ENCODE data around the gene PRR35.

Gene PRR35

DNA sequence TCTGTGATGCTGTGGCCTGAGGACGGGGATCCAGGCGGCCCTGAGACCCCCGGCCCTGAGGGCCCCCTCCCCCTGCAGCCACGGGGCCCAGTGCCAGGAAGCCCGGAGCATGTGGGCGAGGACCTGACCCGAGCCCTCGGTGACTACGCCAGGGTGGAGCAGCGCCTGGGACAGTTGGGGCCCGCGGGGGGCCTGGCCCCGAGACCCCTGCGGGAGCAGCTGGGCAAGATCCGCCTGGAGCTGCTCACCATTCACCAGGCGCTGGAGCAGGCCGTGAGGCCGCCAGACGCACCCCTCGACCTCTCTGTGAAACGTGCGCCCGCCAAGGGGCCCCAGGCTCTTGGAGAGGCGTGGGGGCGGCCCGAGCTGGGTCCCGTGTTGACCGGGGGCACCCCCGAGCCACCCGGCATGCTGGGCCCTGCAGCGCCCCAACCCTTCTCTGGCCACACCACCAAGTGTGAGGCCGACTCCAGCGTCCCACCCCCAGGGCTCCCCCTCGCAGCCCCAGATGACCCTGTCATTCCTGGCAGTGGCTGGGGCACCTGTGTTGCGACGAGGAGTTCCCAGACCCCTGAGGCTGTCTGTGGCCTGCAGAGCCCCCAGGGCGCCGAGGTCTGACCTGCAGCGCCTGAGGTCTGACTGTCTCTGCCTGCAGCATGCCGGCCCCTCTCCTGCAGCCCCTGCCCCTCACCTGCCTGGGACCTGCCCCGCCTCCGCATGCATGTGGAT lies 4.7 kb downstream of the PRR35 start:
- no peak for DNase-seq
- TF ChIP-seq, protein P1, sequence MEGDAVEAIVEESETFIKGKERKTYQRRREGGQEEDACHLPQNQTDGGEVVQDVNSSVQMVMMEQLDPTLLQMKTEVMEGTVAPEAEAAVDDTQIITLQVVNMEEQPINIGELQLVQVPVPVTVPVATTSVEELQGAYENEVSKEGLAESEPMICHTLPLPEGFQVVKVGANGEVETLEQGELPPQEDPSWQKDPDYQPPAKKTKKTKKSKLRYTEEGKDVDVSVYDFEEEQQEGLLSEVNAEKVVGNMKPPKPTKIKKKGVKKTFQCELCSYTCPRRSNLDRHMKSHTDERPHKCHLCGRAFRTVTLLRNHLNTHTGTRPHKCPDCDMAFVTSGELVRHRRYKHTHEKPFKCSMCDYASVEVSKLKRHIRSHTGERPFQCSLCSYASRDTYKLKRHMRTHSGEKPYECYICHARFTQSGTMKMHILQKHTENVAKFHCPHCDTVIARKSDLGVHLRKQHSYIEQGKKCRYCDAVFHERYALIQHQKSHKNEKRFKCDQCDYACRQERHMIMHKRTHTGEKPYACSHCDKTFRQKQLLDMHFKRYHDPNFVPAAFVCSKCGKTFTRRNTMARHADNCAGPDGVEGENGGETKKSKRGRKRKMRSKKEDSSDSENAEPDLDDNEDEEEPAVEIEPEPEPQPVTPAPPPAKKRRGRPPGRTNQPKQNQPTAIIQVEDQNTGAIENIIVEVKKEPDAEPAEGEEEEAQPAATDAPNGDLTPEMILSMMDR (IDR thresholded peaks at IDR 0.05; ENCODE audit: low read depth, low read length) = no peak
- peak overlapping the region; percentile 72 for H3K27ac ChIP-seq
- no peaks in the 10 kb centered on the region for H3K9me3 ChIP-seq (ENCODE audit: severe bottlenecking)
- H3K27me3 ChIP-seq (ENCODE audit: insufficient read depth, low read depth, severe bottlenecking) = peaks cover 3% of the 10 kb centered on the region
- no peaks in the 10 kb centered on the region for H3K36me3 ChIP-seq
- no peak overlapping the region for H3K4me3 ChIP-seq (ENCODE audit: low read depth, low read length)

DNA sequence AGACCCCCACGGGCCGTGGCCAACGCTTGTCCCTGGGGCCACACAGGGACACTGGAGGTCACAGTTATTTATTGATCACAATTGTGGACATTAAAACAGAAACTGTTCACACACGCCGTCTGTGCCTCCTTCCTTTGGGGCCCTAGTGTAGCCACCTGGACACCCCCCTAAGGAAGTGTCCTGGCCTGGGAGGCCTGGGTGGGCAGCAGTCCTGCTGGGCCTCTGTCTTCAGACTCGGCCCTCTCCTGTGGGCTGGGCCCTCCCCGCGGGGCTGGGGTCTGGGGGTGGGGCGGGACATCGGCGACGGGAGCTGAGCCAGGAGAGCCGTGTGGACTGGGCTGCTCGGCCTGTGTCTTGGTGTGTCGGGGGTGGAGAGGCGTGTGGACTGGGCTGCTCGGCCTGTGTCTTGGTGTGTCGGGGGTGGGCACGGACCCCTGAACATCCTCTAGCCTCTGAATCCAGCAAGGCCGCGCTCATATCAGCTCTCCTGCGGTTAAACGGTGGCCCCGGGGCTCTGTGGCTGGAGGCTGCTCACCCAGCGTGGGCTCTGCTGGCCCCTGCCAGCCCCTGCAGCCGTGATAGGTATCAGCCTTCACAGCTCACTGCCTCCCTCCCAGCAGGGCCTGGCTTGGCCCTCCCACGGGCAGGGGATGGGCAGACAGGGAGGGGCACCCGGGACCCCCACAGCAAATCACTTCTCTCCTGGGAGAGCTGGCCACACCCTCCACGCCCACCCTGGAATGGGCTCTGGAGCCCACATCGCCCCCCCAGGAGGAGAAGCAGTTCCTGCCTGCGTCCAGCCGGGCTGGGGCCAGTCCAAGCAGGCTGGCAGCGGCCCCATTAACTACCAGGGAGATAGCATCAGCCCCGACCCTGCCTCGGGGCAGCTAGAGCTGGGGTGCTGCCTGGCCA lies 5.5 kb downstream of the PRR35 start:
- DNase-seq = no peak
- TF ChIP-seq, protein P1 (IDR thresholded peaks at IDR 0.05; ENCODE audit: low read depth, low read length) = no peak
- Histone ChIP-seq H3K36me3 (no peaks in the 10 kb centered on the region), H3K27ac (peak overlapping the region; percentile 72), H3K4me3 (ENCODE audit: low read depth, low read length) (no peak overlapping the region), H3K27me3 (ENCODE audit: insufficient read depth, low read depth, severe bottlenecking) (peaks cover 3% of the 10 kb centered on the region), H3K9me3 (ENCODE audit: severe bottlenecking) (no peaks in the 10 kb centered on the region)

DNA sequence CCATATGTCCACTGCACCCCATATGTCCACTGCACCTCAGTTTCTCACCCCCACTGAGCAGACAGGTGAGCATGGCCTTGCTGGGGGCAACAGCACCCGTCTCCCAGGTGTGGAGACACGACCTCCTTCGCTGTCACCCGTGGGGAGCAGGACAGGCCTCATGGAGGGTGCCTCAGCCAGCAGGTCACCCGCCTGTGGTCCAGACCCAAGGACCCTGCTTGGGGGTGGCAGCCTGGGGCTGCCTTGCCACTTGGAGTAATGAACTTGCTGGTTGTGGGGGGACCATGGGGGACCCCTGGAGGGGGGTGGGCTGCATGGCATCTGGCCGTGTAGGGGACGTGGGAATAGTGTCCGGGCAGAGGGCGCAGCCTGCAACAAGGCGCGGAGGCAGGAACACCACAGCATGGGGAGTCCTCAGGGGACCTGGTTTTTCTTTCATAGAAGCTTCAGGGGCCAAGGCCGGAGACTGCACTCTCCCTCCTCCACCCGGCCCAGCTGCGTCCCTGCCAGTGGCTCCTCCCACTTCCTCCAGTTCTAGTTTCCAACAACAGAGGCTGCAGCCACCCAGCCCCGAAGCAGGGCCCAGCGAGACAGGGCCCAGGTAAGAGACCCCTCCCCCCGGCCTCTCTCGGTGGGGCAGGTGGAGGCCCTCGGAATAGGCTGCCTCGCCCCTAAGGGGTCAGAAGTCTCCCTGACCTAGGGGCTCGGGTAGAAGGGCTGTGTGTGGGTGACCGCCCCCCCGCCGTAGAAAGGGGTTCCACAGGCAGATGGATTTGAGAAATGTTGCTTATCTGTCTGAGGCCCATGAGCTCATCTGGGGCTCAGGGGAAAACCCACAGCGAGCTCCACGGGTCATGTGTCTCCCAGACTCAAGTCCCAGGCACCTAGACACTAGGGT lies 6.5 kb downstream of the PRR35 start, which contains the start of gene NHLRC4:
TSS of gene NHLRC4 (plus strand) at position 531 of the 898 bp plus-strand sequence. CDS start 1,043 bp downstream, outside the sequence.
- peak; percentile 79 for DNase-seq
- Histone ChIP-seq H3K4me3 (ENCODE audit: low read depth, low read length) (no peak within 1 kb of the TSS), H3K27me3 (ENCODE audit: insufficient read depth, low read depth, severe bottlenecking) (no peaks in the 10 kb centered on the region), H3K27ac (peak within 1 kb of the TSS; percentile 72), H3K9me3 (ENCODE audit: severe bottlenecking) (no peaks in the 10 kb centered on the region), H3K36me3 (peaks cover 2% of the 10 kb centered on the region)
- TF ChIP-seq, protein P1 (IDR thresholded peaks at IDR 0.05; ENCODE audit: low read depth, low read length) = no peak

DNA sequence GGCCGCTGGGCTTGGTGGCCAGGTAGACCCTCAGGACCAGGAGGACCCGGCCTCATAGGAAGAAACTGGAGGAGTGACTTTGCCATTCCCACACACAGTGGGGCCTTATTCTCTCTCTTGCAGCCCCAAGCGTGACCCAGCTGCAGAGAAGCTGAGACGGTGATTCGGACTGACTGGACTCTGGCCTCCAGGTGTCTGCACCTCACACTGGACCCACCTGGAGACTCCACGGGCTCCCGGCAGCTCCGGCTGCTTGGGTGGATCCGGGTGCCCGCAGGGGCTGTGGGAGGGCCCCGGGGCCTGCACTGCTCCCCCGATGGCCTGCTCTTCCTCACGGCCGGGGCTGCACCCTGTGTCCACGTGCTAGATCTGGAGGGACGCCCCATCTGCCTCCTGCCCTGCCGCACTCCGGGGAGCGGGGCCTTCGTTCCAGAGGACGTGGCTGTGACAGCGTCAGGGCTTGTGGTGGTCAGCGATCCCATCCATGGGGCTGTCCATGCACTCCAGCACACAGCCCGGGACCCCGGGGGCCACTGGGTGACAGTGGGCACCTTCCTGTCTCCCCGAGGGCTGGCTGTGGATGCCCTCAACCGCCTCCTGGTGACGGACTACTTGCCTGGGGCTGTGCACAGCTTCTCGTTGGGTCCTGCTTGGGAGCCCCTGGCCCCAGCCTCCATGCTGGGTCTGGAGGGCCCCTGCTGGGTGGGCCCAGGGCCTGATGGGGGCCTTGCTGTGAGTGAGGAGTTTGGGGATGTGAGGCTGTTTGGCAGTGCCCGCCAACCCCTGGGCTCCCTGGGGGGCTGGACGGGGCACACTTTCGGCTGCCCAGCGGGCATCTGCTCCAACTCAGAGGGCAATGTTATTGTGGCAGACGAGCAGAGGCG lies 7.4 kb downstream of the PRR35 start:
- peak overlapping the region; percentile 72 for H3K27ac ChIP-seq
- H3K36me3 ChIP-seq = peaks cover 7% of the 10 kb centered on the region
- no peak for DNase-seq
- TF ChIP-seq, protein P1 (IDR thresholded peaks at IDR 0.05; ENCODE audit: low read depth, low read length) = no peak
- no peaks in the 10 kb centered on the region for H3K9me3 ChIP-seq (ENCODE audit: severe bottlenecking)
- H3K4me3 ChIP-seq (ENCODE audit: low read depth, low read length) = no peak overlapping the region
- no peaks in the 10 kb centered on the region for H3K27me3 ChIP-seq (ENCODE audit: insufficient read depth, low read depth, severe bottlenecking)
